ENCODE measurements around the gene TMIE.
"Not testable (repeated sequence)": the region's sequence is repeated elsewhere in the genome, so short reads cannot be mapped to it uniquely, and the experiment has no call there.

TMIE gene

DNA sequence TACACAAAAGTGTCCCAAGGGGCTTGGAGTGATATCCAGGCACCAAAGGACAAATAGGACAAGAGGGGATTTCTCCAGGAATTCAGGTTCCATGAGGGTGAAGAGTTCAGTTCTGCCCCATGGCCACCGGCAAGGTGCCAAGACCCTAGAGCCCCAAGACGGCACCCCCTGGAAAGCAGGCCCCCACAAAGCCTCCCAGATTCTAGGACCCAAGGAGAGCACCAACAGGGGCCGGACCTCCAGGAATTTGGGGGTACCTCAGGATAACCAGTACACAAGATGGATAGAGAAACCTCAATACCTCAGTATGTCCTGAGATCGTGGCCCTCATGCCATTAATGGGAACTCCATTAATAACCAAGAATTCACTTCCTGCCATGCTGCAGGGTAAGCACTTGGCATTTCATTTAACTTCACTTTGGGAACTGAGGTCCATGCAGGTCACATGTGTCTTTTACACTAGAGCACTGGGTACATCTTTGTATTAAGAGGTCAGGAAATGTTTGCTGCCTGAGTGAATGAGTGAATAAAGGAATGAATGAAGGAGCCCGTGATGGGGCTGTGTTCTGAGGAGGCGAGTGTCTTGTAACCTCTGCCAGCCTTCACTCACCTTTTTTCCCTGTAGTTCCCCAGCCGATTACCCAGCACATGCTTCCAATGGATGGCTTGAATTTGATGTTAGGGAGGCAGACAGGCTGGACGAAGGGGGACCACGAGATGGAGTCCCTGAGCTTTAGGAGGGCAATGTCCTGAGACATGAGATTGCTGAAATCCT, 32.0 kb downstream of the TMIE start:
- no peak for DNase-seq (ENCODE audit: extremely low read depth, low read depth)
- H3K4me3 ChIP-seq (replicated peaks; ENCODE audit: low read depth, low read length) = no peak overlapping the region
- TF ChIP-seq, protein P1, sequence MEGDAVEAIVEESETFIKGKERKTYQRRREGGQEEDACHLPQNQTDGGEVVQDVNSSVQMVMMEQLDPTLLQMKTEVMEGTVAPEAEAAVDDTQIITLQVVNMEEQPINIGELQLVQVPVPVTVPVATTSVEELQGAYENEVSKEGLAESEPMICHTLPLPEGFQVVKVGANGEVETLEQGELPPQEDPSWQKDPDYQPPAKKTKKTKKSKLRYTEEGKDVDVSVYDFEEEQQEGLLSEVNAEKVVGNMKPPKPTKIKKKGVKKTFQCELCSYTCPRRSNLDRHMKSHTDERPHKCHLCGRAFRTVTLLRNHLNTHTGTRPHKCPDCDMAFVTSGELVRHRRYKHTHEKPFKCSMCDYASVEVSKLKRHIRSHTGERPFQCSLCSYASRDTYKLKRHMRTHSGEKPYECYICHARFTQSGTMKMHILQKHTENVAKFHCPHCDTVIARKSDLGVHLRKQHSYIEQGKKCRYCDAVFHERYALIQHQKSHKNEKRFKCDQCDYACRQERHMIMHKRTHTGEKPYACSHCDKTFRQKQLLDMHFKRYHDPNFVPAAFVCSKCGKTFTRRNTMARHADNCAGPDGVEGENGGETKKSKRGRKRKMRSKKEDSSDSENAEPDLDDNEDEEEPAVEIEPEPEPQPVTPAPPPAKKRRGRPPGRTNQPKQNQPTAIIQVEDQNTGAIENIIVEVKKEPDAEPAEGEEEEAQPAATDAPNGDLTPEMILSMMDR (IDR thresholded peaks at IDR 0.05; ENCODE audit: low read depth, low read length, missing control alignments) = no peak

DNA sequence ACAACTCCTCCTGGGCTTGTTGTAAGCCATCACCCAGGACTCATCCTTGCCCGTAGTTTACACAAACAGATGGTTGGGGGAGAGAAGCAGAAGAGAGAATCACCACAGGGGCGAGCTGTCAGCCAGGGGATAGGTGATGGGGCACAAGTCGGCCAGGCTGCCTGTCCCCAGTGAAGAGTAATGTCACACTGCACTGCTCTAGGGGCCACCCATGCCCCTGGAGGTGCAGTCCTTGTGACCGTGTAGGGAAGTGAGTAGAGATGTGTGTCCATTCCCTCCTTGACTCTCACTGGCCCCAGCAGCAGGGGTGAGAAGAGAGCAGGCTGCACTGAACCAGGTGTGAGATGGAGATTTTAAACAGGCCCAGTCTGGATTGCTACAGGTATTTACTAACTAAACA, 33.6 kb downstream of the TMIE start:
- no peak for DNase-seq (ENCODE audit: extremely low read depth, low read depth)
- no peak overlapping the region for H3K4me3 ChIP-seq (replicated peaks; ENCODE audit: low read depth, low read length)
- TF ChIP-seq, protein P1 (IDR thresholded peaks at IDR 0.05; ENCODE audit: low read depth, low read length, missing control alignments) = no peak

DNA sequence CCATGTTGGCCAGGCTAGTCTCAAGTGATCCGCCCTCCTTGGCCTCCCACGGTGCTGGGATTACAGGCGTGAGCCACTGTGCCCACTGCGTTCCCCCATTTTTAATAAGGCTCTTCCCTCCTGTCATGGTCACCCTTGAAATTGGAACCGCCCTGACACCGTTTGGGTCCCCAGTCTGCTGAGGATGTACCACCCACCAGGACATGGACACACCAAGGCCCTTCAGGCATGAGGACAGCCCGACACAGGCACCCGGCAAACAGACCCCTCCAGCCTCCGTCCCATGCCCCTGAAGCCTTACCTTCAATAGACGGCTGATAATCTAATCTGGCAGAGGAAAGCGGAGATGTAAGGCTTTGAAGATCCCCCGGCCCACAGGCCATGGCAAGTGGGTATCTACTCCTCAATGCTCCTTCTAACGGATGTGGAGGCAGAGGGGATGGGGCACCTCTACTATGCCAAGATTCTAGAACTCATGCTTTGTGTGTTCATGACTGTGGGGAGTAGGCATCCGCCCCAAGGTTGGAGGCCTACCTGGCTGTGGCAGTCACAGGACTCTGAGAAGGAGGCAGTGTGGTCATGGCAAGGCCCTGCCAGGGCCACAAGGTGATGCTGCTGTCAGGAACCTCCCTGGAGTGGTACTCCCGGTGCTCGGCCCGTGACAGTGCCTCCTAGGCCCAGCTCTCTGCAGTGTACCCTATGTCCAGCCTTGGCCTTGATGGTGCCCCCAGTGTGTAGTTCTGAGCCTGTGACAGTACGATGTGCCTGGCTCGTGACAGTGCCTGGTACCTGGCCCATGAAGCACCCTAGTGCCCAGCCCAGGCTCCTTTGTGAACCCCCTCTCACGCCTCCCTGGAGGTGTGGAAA, 35.0 kb downstream of the TMIE start:
- DNase-seq (ENCODE audit: extremely low read depth, low read depth) = no peak
- TF ChIP-seq, protein P1 (IDR thresholded peaks at IDR 0.05; ENCODE audit: low read depth, low read length, missing control alignments) = no peak
- H3K4me3 ChIP-seq (replicated peaks; ENCODE audit: low read depth, low read length) = no peak overlapping the region

DNA sequence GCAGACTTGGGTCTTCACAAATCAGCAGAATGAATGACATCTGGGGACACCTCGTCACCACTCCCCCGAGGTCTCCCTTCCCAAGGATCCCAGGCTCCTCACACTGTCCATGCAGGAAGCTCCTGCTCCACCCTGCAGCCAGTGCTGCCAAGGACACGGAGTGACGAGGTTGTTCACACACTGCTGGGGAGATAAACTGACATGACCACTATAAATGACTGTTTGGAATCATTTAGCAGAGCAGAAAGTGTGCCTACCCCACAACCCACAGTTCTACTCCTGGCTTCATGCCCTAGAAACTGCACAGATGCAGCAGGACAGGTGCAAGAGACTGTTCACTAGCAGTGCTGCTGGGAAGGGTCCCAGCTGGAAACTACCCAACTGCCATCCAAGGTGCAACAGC, 36.1 kb downstream of the TMIE start:
- H3K4me3 ChIP-seq (replicated peaks; ENCODE audit: low read depth, low read length) = no peak overlapping the region
- TF ChIP-seq, protein P1 (IDR thresholded peaks at IDR 0.05; ENCODE audit: low read depth, low read length, missing control alignments) = no peak
- DNase-seq (ENCODE audit: extremely low read depth, low read depth) = no peak

DNA sequence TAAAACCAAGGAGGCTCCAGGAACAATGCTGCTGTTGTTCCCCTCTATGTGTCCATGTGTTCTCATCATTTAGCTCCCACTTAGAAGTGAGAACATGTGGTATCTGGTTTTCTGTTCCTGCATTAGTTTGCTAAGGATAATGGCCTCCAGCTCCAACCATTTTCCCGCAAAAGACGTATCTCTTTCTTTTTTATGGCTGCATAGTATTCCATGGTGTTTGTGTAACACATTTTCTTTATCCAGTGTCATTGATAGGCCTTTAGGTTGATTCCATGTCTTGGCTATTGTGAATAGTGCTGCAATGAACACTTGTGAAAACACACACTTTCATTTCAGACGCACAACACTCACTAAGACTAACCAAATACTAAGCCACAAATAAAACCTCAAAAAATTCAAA, 38.4 kb downstream of the TMIE start:
- DNase-seq (ENCODE audit: extremely low read depth, low read depth); H3K4me3 ChIP-seq (replicated peaks; ENCODE audit: low read depth, low read length): not testable (repeated sequence)

DNA sequence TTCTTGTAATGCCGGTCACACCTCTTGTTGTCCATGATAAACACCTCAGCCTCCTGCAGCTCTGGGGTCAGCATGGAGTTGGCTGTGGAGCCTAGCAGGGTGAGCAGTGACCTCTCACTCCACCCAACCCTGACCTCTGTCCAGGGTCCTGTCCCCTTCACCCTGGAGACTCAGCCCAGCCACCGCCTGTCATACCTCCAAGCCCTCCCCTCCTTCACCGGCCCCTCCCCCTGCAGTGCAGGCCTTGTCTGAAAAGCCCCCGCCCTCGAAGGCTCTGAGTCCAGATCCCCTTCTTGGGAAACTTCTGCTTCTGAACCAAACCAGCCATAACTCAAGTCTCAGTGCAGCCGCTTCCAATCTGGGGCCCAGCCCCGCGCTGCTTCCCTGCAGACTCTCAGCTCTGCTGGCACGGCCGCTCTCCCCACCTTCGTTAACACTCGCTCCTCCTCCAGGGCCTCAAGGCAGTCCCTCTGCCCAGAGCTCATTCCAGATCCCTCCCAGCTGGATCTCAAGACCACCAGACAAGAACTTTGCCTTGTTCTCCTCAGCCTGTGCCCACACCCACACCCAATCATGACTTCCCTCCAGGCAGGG, 41.9 kb downstream of the TMIE start:
- DNase-seq (ENCODE audit: extremely low read depth, low read depth) = no peak
- TF ChIP-seq, protein P1 (IDR thresholded peaks at IDR 0.05; ENCODE audit: low read depth, low read length, missing control alignments) = no peak
- H3K4me3 ChIP-seq (replicated peaks; ENCODE audit: low read depth, low read length) = no peak overlapping the region

DNA sequence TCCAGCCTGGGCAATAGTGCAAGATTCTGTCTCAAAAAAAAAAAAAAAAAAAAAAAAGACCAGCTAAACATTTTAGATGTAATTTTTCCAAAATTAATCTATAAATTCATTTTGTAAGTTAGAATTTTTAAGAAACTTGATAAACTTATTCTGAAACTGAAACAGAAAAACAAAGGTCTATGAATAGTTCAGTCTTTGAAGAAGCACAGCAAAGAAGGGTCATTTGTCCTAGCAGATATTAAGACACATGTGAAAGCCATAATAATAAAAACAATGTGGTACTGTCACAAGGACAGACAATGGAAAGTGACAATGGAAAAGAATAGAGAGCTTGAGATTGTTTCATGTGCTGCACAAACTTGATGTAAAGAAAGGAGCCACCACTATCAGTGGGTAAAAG, 45.5 kb downstream of the TMIE start:
- no peak for DNase-seq (ENCODE audit: extremely low read depth, low read depth)
- TF ChIP-seq, protein P1 (IDR thresholded peaks at IDR 0.05; ENCODE audit: low read depth, low read length, missing control alignments) = no peak
- no peak overlapping the region for H3K4me3 ChIP-seq (replicated peaks; ENCODE audit: low read depth, low read length)

Data from HFF-Myc (cell line).